Measurements from ENCODE around the gene UBTFL1.
"Not testable (repeated sequence)": the region's sequence is repeated elsewhere in the genome, so short reads cannot be mapped to it uniquely, and the experiment has no call there.

Gene UBTFL1

GRCh38 chr11:90085650-90086049 lies at the start of gene UBTFL1:
Gene UBTFL1, plus strand, starts transcription at chr11:90085950. Its CDS starts 0 bp downstream, at chr11:90085950.
- H3K9me2 ChIP-seq (ENCODE audit: low read depth, low read length); H2AFZ ChIP-seq (ENCODE audit: low read length); H3K36me3 ChIP-seq (ENCODE audit: insufficient read depth, low read length); H3K4me3 ChIP-seq (ENCODE audit: low read depth, low read length, poor library complexity, severe bottlenecking); H3K27me3 ChIP-seq (ENCODE audit: insufficient read depth, low read length); H3F3A ChIP-seq (ENCODE audit: insufficient read depth, low read length); H3K9me3 ChIP-seq (ENCODE audit: low read length); H3K9ac ChIP-seq (ENCODE audit: low read length); H3K4me2 ChIP-seq (ENCODE audit: low read length); H4K20me1 ChIP-seq (ENCODE audit: insufficient read depth, low read length); H3K79me2 ChIP-seq (ENCODE audit: insufficient read depth, low read length); H3K4me1 ChIP-seq (ENCODE audit: insufficient read depth, low read length, severe bottlenecking); H3K27ac ChIP-seq (ENCODE audit: low read depth, low read length, poor library complexity, severe bottlenecking): not testable (repeated sequence)

GRCh38 chr11:90051591-90052209 lies 34.0 kb upstream of the UBTFL1 start:
- not testable (repeated sequence) for H3K9me2 ChIP-seq (ENCODE audit: low read depth, low read length); H3K79me2 ChIP-seq (ENCODE audit: insufficient read depth, low read length); H3K27ac ChIP-seq (ENCODE audit: low read depth, low read length, poor library complexity, severe bottlenecking); H3K4me3 ChIP-seq (ENCODE audit: low read depth, low read length, poor library complexity, severe bottlenecking); H3F3A ChIP-seq (ENCODE audit: insufficient read depth, low read length); H3K4me2 ChIP-seq (ENCODE audit: low read length); H3K27me3 ChIP-seq (ENCODE audit: insufficient read depth, low read length); H3K4me1 ChIP-seq (ENCODE audit: insufficient read depth, low read length, severe bottlenecking); H4K20me1 ChIP-seq (ENCODE audit: insufficient read depth, low read length); H2AFZ ChIP-seq (ENCODE audit: low read length); H3K9ac ChIP-seq (ENCODE audit: low read length); H3K36me3 ChIP-seq (ENCODE audit: insufficient read depth, low read length); H3K9me3 ChIP-seq (ENCODE audit: low read length)

GRCh38 chr11:90052311-90052710 lies 33.4 kb upstream of the UBTFL1 start:
- not testable (repeated sequence) for H3K27ac ChIP-seq (ENCODE audit: low read depth, low read length, poor library complexity, severe bottlenecking); H3K9me2 ChIP-seq (ENCODE audit: low read depth, low read length); H3K4me1 ChIP-seq (ENCODE audit: insufficient read depth, low read length, severe bottlenecking); H3K9ac ChIP-seq (ENCODE audit: low read length); H3K9me3 ChIP-seq (ENCODE audit: low read length); H2AFZ ChIP-seq (ENCODE audit: low read length); H3K27me3 ChIP-seq (ENCODE audit: insufficient read depth, low read length); H3K36me3 ChIP-seq (ENCODE audit: insufficient read depth, low read length); H3F3A ChIP-seq (ENCODE audit: insufficient read depth, low read length); H3K79me2 ChIP-seq (ENCODE audit: insufficient read depth, low read length); H3K4me3 ChIP-seq (ENCODE audit: low read depth, low read length, poor library complexity, severe bottlenecking); H4K20me1 ChIP-seq (ENCODE audit: insufficient read depth, low read length); H3K4me2 ChIP-seq (ENCODE audit: low read length)

GRCh38 chr11:90053545-90053944 lies 32.2 kb upstream of the UBTFL1 start:
- not testable (repeated sequence) for H3K9me2 ChIP-seq (ENCODE audit: low read depth, low read length); H3K4me1 ChIP-seq (ENCODE audit: insufficient read depth, low read length, severe bottlenecking); H3K4me3 ChIP-seq (ENCODE audit: low read depth, low read length, poor library complexity, severe bottlenecking); H3K79me2 ChIP-seq (ENCODE audit: insufficient read depth, low read length); H3K36me3 ChIP-seq (ENCODE audit: insufficient read depth, low read length); H3K9ac ChIP-seq (ENCODE audit: low read length); H3K9me3 ChIP-seq (ENCODE audit: low read length); H3K4me2 ChIP-seq (ENCODE audit: low read length); H4K20me1 ChIP-seq (ENCODE audit: insufficient read depth, low read length); H3K27ac ChIP-seq (ENCODE audit: low read depth, low read length, poor library complexity, severe bottlenecking); H3K27me3 ChIP-seq (ENCODE audit: insufficient read depth, low read length); H3F3A ChIP-seq (ENCODE audit: insufficient read depth, low read length); H2AFZ ChIP-seq (ENCODE audit: low read length)

GRCh38 chr11:90088731-90089130 lies 3.0 kb downstream of the UBTFL1 start:
- H3K4me1 ChIP-seq (ENCODE audit: insufficient read depth, low read length, severe bottlenecking); H3K36me3 ChIP-seq (ENCODE audit: insufficient read depth, low read length); H3K9me3 ChIP-seq (ENCODE audit: low read length); H3K4me3 ChIP-seq (ENCODE audit: low read depth, low read length, poor library complexity, severe bottlenecking); H3K27me3 ChIP-seq (ENCODE audit: insufficient read depth, low read length); H3K79me2 ChIP-seq (ENCODE audit: insufficient read depth, low read length); H3K9ac ChIP-seq (ENCODE audit: low read length); H3K9me2 ChIP-seq (ENCODE audit: low read depth, low read length); H2AFZ ChIP-seq (ENCODE audit: low read length); H3K4me2 ChIP-seq (ENCODE audit: low read length); H4K20me1 ChIP-seq (ENCODE audit: insufficient read depth, low read length); H3F3A ChIP-seq (ENCODE audit: insufficient read depth, low read length); H3K27ac ChIP-seq (ENCODE audit: low read depth, low read length, poor library complexity, severe bottlenecking): not testable (repeated sequence)

GRCh38 chr11:90095230-90095924 lies 9.6 kb downstream of the UBTFL1 start:
- H3K27ac ChIP-seq (ENCODE audit: low read depth, low read length, poor library complexity, severe bottlenecking); H3K27me3 ChIP-seq (ENCODE audit: insufficient read depth, low read length); H3K79me2 ChIP-seq (ENCODE audit: insufficient read depth, low read length); H3F3A ChIP-seq (ENCODE audit: insufficient read depth, low read length); H3K9ac ChIP-seq (ENCODE audit: low read length); H3K36me3 ChIP-seq (ENCODE audit: insufficient read depth, low read length); H4K20me1 ChIP-seq (ENCODE audit: insufficient read depth, low read length); H3K9me2 ChIP-seq (ENCODE audit: low read depth, low read length); H3K4me2 ChIP-seq (ENCODE audit: low read length); H3K4me1 ChIP-seq (ENCODE audit: insufficient read depth, low read length, severe bottlenecking); H3K9me3 ChIP-seq (ENCODE audit: low read length); H3K4me3 ChIP-seq (ENCODE audit: low read depth, low read length, poor library complexity, severe bottlenecking); H2AFZ ChIP-seq (ENCODE audit: low read length): not testable (repeated sequence)

GRCh38 chr11:90098261-90098660 lies 12.5 kb downstream of the UBTFL1 start:
- H4K20me1 ChIP-seq (ENCODE audit: insufficient read depth, low read length); H3K9me2 ChIP-seq (ENCODE audit: low read depth, low read length); H3K9me3 ChIP-seq (ENCODE audit: low read length); H3K79me2 ChIP-seq (ENCODE audit: insufficient read depth, low read length); H3K9ac ChIP-seq (ENCODE audit: low read length); H3K4me2 ChIP-seq (ENCODE audit: low read length); H3F3A ChIP-seq (ENCODE audit: insufficient read depth, low read length); H3K27me3 ChIP-seq (ENCODE audit: insufficient read depth, low read length); H3K4me3 ChIP-seq (ENCODE audit: low read depth, low read length, poor library complexity, severe bottlenecking); H3K4me1 ChIP-seq (ENCODE audit: insufficient read depth, low read length, severe bottlenecking); H3K36me3 ChIP-seq (ENCODE audit: insufficient read depth, low read length); H2AFZ ChIP-seq (ENCODE audit: low read length); H3K27ac ChIP-seq (ENCODE audit: low read depth, low read length, poor library complexity, severe bottlenecking): not testable (repeated sequence)
